Prostate gland (tissue), 2 donors: Measurements from ENCODE around the gene EXD3. TPM values are rescaled to one million over a fixed set of nuclear protein-coding genes. Genes with fewer than 3 reads are reported as not detected.

Experiments
- DNase-seq: peaks from one replicate; pipeline ENCODE4 v3.0.0-alpha.2; 2019; ENCODE audit warnings: low spot score
- H3K27ac ChIP-seq, 2 donors: fragments of 200-600 bp; sonication (generic); 2 replicates each; pipeline ENCODE4 v1.5.1; 2017 to 2019
- H3K27me3 ChIP-seq: fragments of 200-600 bp; sonication (generic); replicated peaks from 2 replicates; pipeline ENCODE4 v1.5.1; 2019; ENCODE audit not compliant: insufficient read depth
- H3K36me3 ChIP-seq, 2 donors: fragments of 200-600 bp; sonication (generic); 1 replicate in 1 of 2; 2 replicates in 1 of 2; pipeline versions ENCODE4 v1.5.1 to v1.8.1; 2017 to 2019
- H3K4me1 ChIP-seq: fragments of 200-600 bp; sonication (generic); replicated peaks from 2 replicates; pipeline ENCODE4 v1.5.1; 2019
- H3K4me3 ChIP-seq, 2 donors: fragments of 200-600 bp; sonication (generic); 2 replicates each; pipeline ENCODE4 v1.5.1; 2017 to 2019
- H3K9me3 ChIP-seq: fragments of 200-600 bp; sonication (generic); 2 replicates; pipeline ENCODE4 v1.5.1; 2017
- CTCF ChIP-seq, 4 experiments: fragments of 200-600 bp in 2 of 4; fragments of 450-650 bp in 2 of 4; sonication (generic) in 2 of 4; IDR thresholded peaks; 1 replicate in 3 of 4; 2 replicates in 1 of 4; pipeline ENCODE4 v1.5.1; 2016 to 2019; ENCODE audit warnings: antibody characterized with exemption in 4 of 4, mild to moderate bottlenecking in 2 of 4, moderate library complexity in 2 of 4
- POLR2A ChIP-seq: fragments of 450-650 bp; IDR thresholded peaks from one replicate; pipeline ENCODE4 v1.6.1; 2016; ENCODE audit warnings: antibody characterized with exemption, mild to moderate bottlenecking
- POLR2AphosphoS5 ChIP-seq: sonication (generic); formaldehyde crosslinking; IDR thresholded peaks from one replicate; pipeline ENCODE4 v1.6.1; 2017; ENCODE audit warnings: antibody characterized with exemption
- WGBS: methylation state at CpG from one replicate; pipeline ENCODE4 v1.1.5; 2018; 5-methylcytosine and 5-hydroxymethylcytosine counted together
- intact Hi-C: fragments of 100-400 bp; cut with DNase I; formaldehyde crosslinking; loops from one replicate; pipeline ENCODE4 v1.14.2; 2022
- total RNA-seq, 2 donors: library from RNA; depleted of rRNA; stranded (reverse); fragments of >200 nt; gene quantifications; one replicate each; pipeline ENCODE4 v1.1.0, GENCODE V29; 2016

Gene EXD3
- total RNA-seq, 2 donors from 2014 or later = 32.6 to 44.8 TPM

- Histone ChIP-seq H3K27me3 (no peaks in the 10 kb centered on the region), H3K27ac (no peak overlapping the region), H3K4me1 (no peaks in the 10 kb centered on the region), H3K9me3 (no peaks in the 10 kb centered on the region), H3K4me3 (no peak overlapping the region), H3K36me3 (no peaks in the 10 kb centered on the region)
- intact Hi-C loops = no loop called here
- TF ChIP-seq POLR2A (no peak), POLR2AphosphoS5 (no peak), CTCF (IDR thresholded peaks at IDR 0.05) (no peak)
- no peak for DNase-seq
- WGBS = 88% methylated on average over 23 of the region's 23 CpGs
Measured at GRCh38 chr9:137465720-137466388, 42.9 kb upstream of the EXD3 start.

DNA sequence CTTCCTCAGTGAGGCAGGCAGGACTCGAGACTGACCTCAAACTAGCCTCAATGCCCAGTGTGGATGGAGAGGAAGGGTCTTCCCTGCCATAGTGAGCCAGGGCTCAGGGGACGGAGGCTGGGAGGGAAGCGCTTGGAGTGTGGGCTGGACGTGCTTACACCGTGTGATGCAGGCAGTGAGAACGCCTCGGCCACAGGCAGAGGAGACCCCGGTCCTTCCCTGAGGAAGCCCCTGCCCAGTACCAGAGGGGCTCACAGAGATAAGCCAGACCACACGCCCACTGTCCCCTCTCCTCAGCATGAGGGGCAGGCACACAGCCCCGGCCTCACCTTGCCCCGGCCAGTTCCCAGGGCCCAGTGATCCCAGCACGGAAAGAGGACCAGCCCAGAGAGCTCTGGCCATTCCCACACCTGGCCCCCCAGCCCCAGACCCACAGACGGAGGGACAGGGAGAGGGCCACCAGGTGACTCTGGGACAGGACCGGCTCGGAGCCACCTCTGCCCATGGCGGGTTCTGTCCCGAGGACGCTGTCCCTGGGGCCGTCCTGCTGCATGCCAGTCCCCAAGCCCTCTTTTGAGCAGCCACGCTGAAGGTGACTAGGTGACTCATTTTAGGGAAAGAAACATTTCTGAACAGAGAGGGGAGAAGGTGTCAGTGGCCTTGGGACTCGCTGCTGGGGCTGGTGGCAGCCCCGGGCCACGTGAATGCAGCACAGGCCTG is 42.2 kb upstream of the EXD3 start:
- Histone ChIP-seq H3K27ac (no peak overlapping the region), H3K9me3 (no peaks in the 10 kb centered on the region), H3K4me1 (no peaks in the 10 kb centered on the region), H3K27me3 (no peaks in the 10 kb centered on the region), H3K4me3 (no peak overlapping the region), H3K36me3 (no peaks in the 10 kb centered on the region)
- intact Hi-C loops = no loop called here
- TF ChIP-seq POLR2A = no peak
- no peak for TF ChIP-seq CTCF (IDR thresholded peaks at IDR 0.05)
- TF ChIP-seq POLR2AphosphoS5 = no peak
- DNase-seq = no peak
- 91% methylated on average over 21 of the region's 23 CpGs for WGBS

GRCh38 chr9:137464291-137464999 is 41.5 kb upstream of the EXD3 start:
- DNase-seq = no peak
- intact Hi-C loops = no loop called here

GRCh38 chr9:137463931-137464290 is 40.9 kb upstream of the EXD3 start:
- Histone ChIP-seq H3K9me3 (no peaks in the 10 kb centered on the region), H3K36me3 (no peaks in the 10 kb centered on the region), H3K4me3 (no peak overlapping the region), H3K27ac (no peak overlapping the region), H3K27me3 (no peaks in the 10 kb centered on the region), H3K4me1 (peaks cover 2% of the 10 kb centered on the region)
- DNase-seq = no peak
- TF ChIP-seq CTCF (IDR thresholded peaks at IDR 0.05) = no peak
- no peak for TF ChIP-seq POLR2AphosphoS5
- TF ChIP-seq POLR2A = no peak
- intact Hi-C loops = no loop called here
- WGBS = 98% methylated on average over 18 of the region's 18 CpGs

More at GRCh38 chr9:137464291-137464999, 41.5 kb upstream of the EXD3 start:
- Histone ChIP-seq H3K4me3 (no peak overlapping the region), H3K4me1 (peaks cover 2% of the 10 kb centered on the region), H3K27ac (no peak overlapping the region), H3K36me3 (no peaks in the 10 kb centered on the region), H3K27me3 (no peaks in the 10 kb centered on the region), H3K9me3 (no peaks in the 10 kb centered on the region)
- 92% methylated on average over 28 of the region's 28 CpGs for WGBS
- TF ChIP-seq POLR2A = no peak
- no peak for TF ChIP-seq POLR2AphosphoS5
- TF ChIP-seq CTCF (IDR thresholded peaks at IDR 0.05) = no peak
